HCT116 (cell line): Measurements from ENCODE around the gene TLR7. TPM values are rescaled to one million over a fixed set of nuclear protein-coding genes. Genes with fewer than 3 reads are reported as not detected.

Source experiments
- ATAC-seq: fragments of 200-7000 bp; cut with Tn5 transposase; 2 replicates; pipeline ENCODE4 v1.9.1; 2020; ENCODE audit warnings: mild to moderate bottlenecking, moderate library complexity
- BruUV-seq: library from RNA; stranded (reverse); fragments of 400-500 nt; replicated peaks from 2 replicates; lab custom pipeline; 2021; lab: Mats Ljungman, UMichigan
- CTCF ChIA-PET: fragments of 300-600 bp; sonication (Branson Sonifier 250); formaldehyde crosslinking; loops from one replicate; lab custom pipeline; 2021; ENCODE audit warnings: antibody characterized with exemption; lab: Charles Lee
- POLR2A ChIA-PET: fragments of 300-600, 350-600 bp; sonication (Branson Sonifier 250); formaldehyde crosslinking; loops from one replicate; lab custom pipeline; 2021; ENCODE audit warnings: antibody characterized with exemption; lab: Charles Lee
- RAD21 ChIA-PET, 2 experiments: fragments of 300-600 bp; sonication (Branson Sonifier 250); formaldehyde crosslinking; loops; one replicate each; lab custom pipeline; 2023; ENCODE audit warnings: low total read pairs in 2 of 2; ENCODE audit not compliant: uncharacterized antibody in 2 of 2, unreplicated experiment in 2 of 2, low non-redundant PET in 1 of 2; lab: Charles Lee
- DNase-seq: peaks from one replicate; pipeline ENCODE4 v3.0.0-alpha.2; 2010; ENCODE audit warnings: low read depth, low spot score
- H2AFZ ChIP-seq: fragments of 200-600 bp; shearing (Covaris generic), sonication (generic); 2 replicates; pipeline ENCODE4 v1.6.1; 2017; ENCODE audit warnings: low read depth, mixed run types, mixed read lengths, antibody characterized with exemption, low read length; ENCODE audit not compliant: poor library complexity, severe bottlenecking
- H3K27ac ChIP-seq: 2 replicates; pipeline ENCODE4 v1.5.1; 2012; ENCODE audit warnings: low read depth, low read length
- H3K27me3 ChIP-seq: fragments of 200-600 bp; sonication (generic); 2 replicates; pipeline ENCODE4 v1.6.1; 2016; ENCODE audit warnings: mixed run types, low read length, mixed read lengths; ENCODE audit not compliant: insufficient read depth
- H3K36me3 ChIP-seq, 2 experiments: fragments of 200-500 bp in 1 of 2; fragments of 200-600 bp in 1 of 2; sonication (Bioruptor generic) in 1 of 2; sonication (generic) in 1 of 2; 2 replicates each; pipeline versions ENCODE4 v1.5.1 to v1.6.1; 2014 to 2016; ENCODE audit warnings: low read length in 2 of 2, inconsistent platforms in 1 of 2, mixed read lengths in 1 of 2, mixed run types in 1 of 2; ENCODE audit not compliant: insufficient read depth in 2 of 2, control insufficient read depth in 1 of 2
- H3K4me1 ChIP-seq, 2 experiments: fragments of 200-600 bp in 1 of 2; sonication (generic) in 1 of 2; 2 replicates each; pipeline versions ENCODE4 v1.5.1 to v1.6.1; 2012 to 2017; ENCODE audit warnings: low read length in 2 of 2, inconsistent platforms in 1 of 2, mild to moderate bottlenecking in 1 of 2, mixed read lengths in 1 of 2, mixed run types in 1 of 2, moderate library complexity in 1 of 2; ENCODE audit not compliant: insufficient read depth in 2 of 2, control insufficient read depth in 1 of 2
- H3K4me2 ChIP-seq: fragments of 200-600 bp; sonication (generic); 2 replicates; pipeline ENCODE4 v1.6.1; 2017; ENCODE audit warnings: mixed run types, low read length, mixed read lengths
- H3K4me3 ChIP-seq, 2 experiments: fragments of 200-600 bp in 1 of 2; sonication (generic) in 1 of 2; replicated peaks in 1 of 2; 2 replicates each; pipeline ENCODE4 v1.5.1; 2011 to 2016; ENCODE audit warnings: low read length in 2 of 2, control low read depth in 1 of 2, low read depth in 1 of 2, mild to moderate bottlenecking in 1 of 2, mixed read lengths in 1 of 2, mixed run types in 1 of 2
- H3K79me2 ChIP-seq: fragments of 200-600 bp; sonication (generic); 2 replicates; pipeline ENCODE4 v1.6.1; 2017; ENCODE audit warnings: mild to moderate bottlenecking, mixed run types, low read length, moderate library complexity, mixed read lengths; ENCODE audit not compliant: insufficient read depth
- H3K9ac ChIP-seq: fragments of 200-600 bp; sonication (generic); 2 replicates; pipeline ENCODE4 v1.6.1; 2016; ENCODE audit warnings: low read length, mixed read lengths
- H3K9me2 ChIP-seq: fragments of 200-600 bp; sonication (generic), shearing (Covaris generic); 2 replicates; pipeline ENCODE4 v1.6.1; 2017; ENCODE audit warnings: mixed run types, mild to moderate bottlenecking, moderate library complexity; ENCODE audit not compliant: insufficient read depth
- H3K9me3 ChIP-seq, 2 experiments: fragments of 200-500 bp in 1 of 2; fragments of 200-600 bp in 1 of 2; sonication (Bioruptor generic) in 1 of 2; sonication (generic) in 1 of 2; 2 replicates each; pipeline ENCODE4 v1.6.1; 2014 to 2017; ENCODE audit warnings: low read length in 2 of 2, mixed read lengths in 2 of 2, inconsistent platforms in 1 of 2, low read depth in 1 of 2, mild to moderate bottlenecking in 1 of 2, mixed run types in 1 of 2, moderate library complexity in 1 of 2; ENCODE audit not compliant: control insufficient read depth in 1 of 2, insufficient read depth in 1 of 2
- H4K20me1 ChIP-seq: fragments of 200-600 bp; sonication (generic), shearing (Covaris generic); 2 replicates; pipeline ENCODE4 v1.6.1; 2017; ENCODE audit warnings: mixed run types, mild to moderate bottlenecking, moderate library complexity; ENCODE audit not compliant: insufficient read depth
- ATF3 ChIP-seq: IDR thresholded peaks from 2 replicates; pipeline ENCODE4 v1.6.1; 2012
- CTCF ChIP-seq, 3 experiments: fragments of 200-600 bp in 1 of 3; sonication (generic) in 1 of 3; IDR thresholded peaks in 2 of 3; conservative IDR thresholded peaks in 1 of 3; 2 replicates each; pipeline ENCODE4 v1.5.1; 2012 to 2017; ENCODE audit warnings: low read depth in 2 of 3, low read length in 2 of 3, antibody characterized with exemption in 1 of 3, borderline replicate concordance in 1 of 3, control low read depth in 1 of 3, mild to moderate bottlenecking in 1 of 3, mixed read lengths in 1 of 3, mixed run types in 1 of 3, moderate library complexity in 1 of 3; ENCODE audit not compliant: insufficient read depth in 1 of 3
- EGR1 ChIP-seq: IDR thresholded peaks from 2 replicates; pipeline ENCODE4 v1.6.1; 2012; ENCODE audit warnings: low read depth
- EZH2 ChIP-seq: fragments of 200-600 bp; sonication (generic); IDR thresholded peaks from 2 replicates; pipeline ENCODE4 v1.6.1; 2017; ENCODE audit warnings: antibody characterized with exemption, mixed run types
- FOSL1 ChIP-seq: IDR thresholded peaks from 2 replicates; pipeline ENCODE4 v1.6.1; 2012; ENCODE audit warnings: low read depth
- MAX ChIP-seq: IDR thresholded peaks from 2 replicates; pipeline ENCODE4 v1.6.1; 2012
- SIN3A ChIP-seq: IDR thresholded peaks from 2 replicates; pipeline ENCODE4 v1.6.1; 2012; ENCODE audit warnings: low read depth
- TCF7L2 ChIP-seq: IDR thresholded peaks from 2 replicates; pipeline ENCODE4 v1.7.0; 2011; ENCODE audit warnings: borderline replicate concordance, inconsistent platforms; ENCODE audit not compliant: insufficient read depth, insufficient read length; ENCODE audit errors: extremely low read depth
- ZBTB33 ChIP-seq: IDR thresholded peaks from 2 replicates; pipeline ENCODE4 v1.6.1; 2011; ENCODE audit warnings: mild to moderate bottlenecking, low read length, moderate library complexity; ENCODE audit not compliant: insufficient replicate concordance; ENCODE audit errors: extremely low read depth
- intact Hi-C: fragments of 100-400 bp; cut with micrococcal nuclease; formaldehyde crosslinking; loops from 2 replicates; pipeline ENCODE4 v1.10.0; 2022
- total RNA-seq: library from RNA; stranded (reverse); gene quantifications from one replicate; pipeline ENCODE4 v1.2.1, GENCODE V29; 2021; ENCODE audit not compliant: unreplicated experiment

Gene TLR7
- total RNA-seq, 1 experiment from 2014 or later, result not detected

- Histone ChIP-seq H3K36me3 (no peaks in the 10 kb centered on the region), H3K9me2 (no peaks in the 10 kb centered on the region), H3K27me3 (no peaks in the 10 kb centered on the region), H3K9me3 (no peaks in the 10 kb centered on the region), H3K9ac (no peak overlapping the region), H2AFZ (no peak overlapping the region), H4K20me1 (no peaks in the 10 kb centered on the region), H3K4me1 (no peaks in the 10 kb centered on the region), H3K4me3 (no peak overlapping the region), H3K4me2 (no peak overlapping the region), H3K79me2 (no peaks in the 10 kb centered on the region), H3K27ac (no peak overlapping the region)
- TF ChIP-seq TCF7L2, result no peak
- no peak for TF ChIP-seq EZH2
- no peak for TF ChIP-seq EGR1
- TF ChIP-seq ATF3, result no peak
- TF ChIP-seq CTCF (IDR thresholded peaks at IDR 0.05 in 2 of 3, conservative IDR thresholded peaks at IDR 0.05 in 1 of 3; ENCODE audit: borderline replicate concordance in 1 of 3, insufficient read depth in 1 of 3, low read depth in 2 of 3, low read length in 2 of 3), result no peak
- intact Hi-C loops, result no loop called here
- DNase-seq (no peak), ATAC-seq (no peak)
- no TSS peak for BruUV-seq
- ChIA-PET RAD21 (no interaction called here), CTCF (no interaction called here), POLR2A (no interaction called here)
Observed at GRCh38 chrX:12910423-12911121, 43.7 kb downstream of the TLR7 start.

- Histone ChIP-seq H3K27me3 (no peaks in the 10 kb centered on the region), H3K9me3 (no peaks in the 10 kb centered on the region), H3K36me3 (no peaks in the 10 kb centered on the region), H3K4me3 (no peak overlapping the region), H2AFZ (no peak overlapping the region), H4K20me1 (no peaks in the 10 kb centered on the region), H3K9ac (no peak overlapping the region), H3K27ac (no peak overlapping the region), H3K4me2 (no peak overlapping the region), H3K9me2 (no peaks in the 10 kb centered on the region), H3K4me1 (no peaks in the 10 kb centered on the region), H3K79me2 (no peaks in the 10 kb centered on the region)
- no peak for DNase-seq
- RAD21 ChIA-PET, result no interaction called here
- POLR2A ChIA-PET, result no interaction called here
- intact Hi-C loops, result no loop called here
- BruUV-seq, result no TSS peak
- ATAC-seq, result no peak
- CTCF ChIA-PET, result no interaction called here
- TF ChIP-seq FOSL1, result no peak
- TF ChIP-seq CTCF (IDR thresholded peaks at IDR 0.05 in 2 of 3, conservative IDR thresholded peaks at IDR 0.05 in 1 of 3; ENCODE audit: borderline replicate concordance in 1 of 3, insufficient read depth in 1 of 3, low read depth in 2 of 3, low read length in 2 of 3), result no peak
- TF ChIP-seq SIN3A, result no peak
- TF ChIP-seq EGR1, result no peak
- TF ChIP-seq ZBTB33, result no peak
- no peak for TF ChIP-seq MAX
Observed at GRCh38 chrX:12911122-12911470, 44.2 kb downstream of the TLR7 start.
